AG04449 (cell line): ENCODE data around the gene HIVEP3.

ENCODE experiments used
- CTCF ChIA-PET: fragments of 350-600 bp; formaldehyde crosslinking; extraction: SDS; loops from one replicate; lab custom pipeline; 2021; ENCODE audit warnings: antibody characterized with exemption; lab: Yijun Ruan, JAX
- POLR2A ChIA-PET: fragments of 400-600, 350-600 bp; formaldehyde crosslinking; extraction: SDS; loops from one replicate; lab custom pipeline; 2020; ENCODE audit warnings: antibody characterized with exemption, inconsistent platforms; lab: Yijun Ruan, JAX
- DNase-seq: peaks from one replicate; pipeline ENCODE4 v3.0.0-alpha.2; 2010; ENCODE audit warnings: low read depth, low spot score
- H3K4me3 ChIP-seq: 2 replicates; pipeline ENCODE4 v1.5.1; 2011; ENCODE audit warnings: low read depth, mild to moderate bottlenecking, control low read depth, low read length
- CTCF ChIP-seq: IDR thresholded peaks from one replicate; pipeline ENCODE4 v1.5.1; 2011; ENCODE audit warnings: mild to moderate bottlenecking, moderate library complexity, low read length, control low read depth, inconsistent platforms; ENCODE audit not compliant: insufficient read depth; ENCODE audit errors: missing control alignments

Gene HIVEP3

GRCh38 chr1:41656825-41657500 lies 261.8 kb downstream of the HIVEP3 start:
- no peak for DNase-seq
- CTCF ChIA-PET, result interaction anchor here (1.1 to 1.8 kb wide), 4 partner anchors 11 to 141 kb away, joined by 3 to 6 read pairs (median 4); no protein-coding TSS in a partner anchor
- H3K4me3 ChIP-seq, result no peak overlapping the region
- no peak for TF ChIP-seq CTCF
- POLR2A ChIA-PET, result no interaction called here

GRCh38 chr1:41656068-41656467 lies 262.7 kb downstream of the HIVEP3 start:
- POLR2A ChIA-PET, result no interaction called here
- TF ChIP-seq CTCF, result no peak
- H3K4me3 ChIP-seq, result no peak overlapping the region
- no peak for DNase-seq
- CTCF ChIA-PET, result no interaction called here

- no peak for DNase-seq
- ChIA-PET CTCF (interaction anchor here (1.0 kb wide), 1 partner anchor 13 kb away, joined by 3 read pairs; no protein-coding TSS in a partner anchor), POLR2A (no interaction called here)
- no peak overlapping the region for H3K4me3 ChIP-seq
- TF ChIP-seq CTCF, result no peak
Measured at GRCh38 chr1:41655632-41656031, 263.1 kb downstream of the HIVEP3 start.

- DNase-seq, result no peak
- no peak overlapping the region for H3K4me3 ChIP-seq
- CTCF ChIA-PET, result interaction anchor here (1.4 to 1.6 kb wide), 5 partner anchors 9 to 80 kb away, joined by 3 to 5 read pairs (median 4); no protein-coding TSS in a partner anchor
- POLR2A ChIA-PET, result interaction anchor here (1.0 kb wide), 1 partner anchor 28 kb away, joined by 3 read pairs; no protein-coding TSS in a partner anchor
- TF ChIP-seq CTCF, result no peak
Measured at GRCh38 chr1:41653574-41653973, 265.1 kb downstream of the HIVEP3 start.

- no peak for TF ChIP-seq CTCF
- DNase-seq, result no peak
- ChIA-PET POLR2A (interaction anchor here (1.0 kb wide), 1 partner anchor 27 kb away, joined by 3 read pairs; no protein-coding TSS in a partner anchor), CTCF (interaction anchor here (0.7 to 1.6 kb wide), 6 partner anchors 8 to 521 kb away, joined by 3 to 5 read pairs (median 4); no protein-coding TSS in a partner anchor)
- H3K4me3 ChIP-seq, result no peak overlapping the region
Measured at GRCh38 chr1:41652384-41653265, 266.1 kb downstream of the HIVEP3 start.
